ENCODE measurements around the gene SYNM. TPM values are rescaled to one million over a fixed set of nuclear protein-coding genes. Genes with fewer than 3 reads are reported as not detected.

Gene SYNM
- polyA plus RNA-seq, 1 donor from 2014 or later: 5.7 TPM

DNA sequence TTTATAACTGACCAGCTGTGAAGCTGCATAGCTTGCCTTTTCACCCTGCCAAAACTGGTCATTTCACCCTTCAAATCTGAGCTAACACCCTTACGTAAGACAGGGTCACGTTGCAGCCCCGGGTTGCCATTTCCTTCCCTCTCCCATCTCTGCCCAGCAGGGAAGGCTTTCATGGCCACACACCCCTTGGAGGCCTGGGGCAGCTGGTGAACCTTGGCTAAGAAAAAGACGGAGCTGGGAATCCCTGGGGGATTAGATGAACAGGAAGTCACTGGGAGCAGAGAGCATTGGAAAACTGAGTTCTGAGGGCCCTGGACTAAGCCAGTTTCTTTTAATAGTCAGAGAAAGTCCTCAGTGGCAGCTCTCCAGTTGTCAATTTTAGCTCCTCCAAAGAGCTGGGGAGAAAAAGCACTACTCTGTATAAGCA lies 76.7 kb downstream of the SYNM start:
- Histone ChIP-seq H3F3A (ENCODE audit: insufficient read depth, low read length, poor library complexity, severe bottlenecking) (no peaks in the 10 kb centered on the region), H4K20me1 (ENCODE audit: insufficient read depth) (no peaks in the 10 kb centered on the region), H3K36me3 (ENCODE audit: insufficient read depth, low read length) (no peaks in the 10 kb centered on the region), H3K4me2 (ENCODE audit: low read length) (no peak overlapping the region), H3K9me3 (ENCODE audit: low read length) (no peaks in the 10 kb centered on the region), H3K27ac (ENCODE audit: low read length) (no peak overlapping the region), H3K9me2 (ENCODE audit: insufficient read depth, low read length) (no peaks in the 10 kb centered on the region), H3K27me3 (ENCODE audit: insufficient read depth, low read depth, low read length) (no peaks in the 10 kb centered on the region), H2AFZ (ENCODE audit: low read depth, low read length) (no peak overlapping the region), H3K9ac (ENCODE audit: low read length) (no peak overlapping the region), H3K4me3 (ENCODE audit: low read length) (no peak overlapping the region), H3K79me2 (replicated peaks; ENCODE audit: insufficient read depth, low read length) (no peaks in the 10 kb centered on the region)
- TF ChIP-seq RAD21 (conservative IDR thresholded peaks at IDR 0.05) (no peak), MXI1 (conservative IDR thresholded peaks at IDR 0.05; ENCODE audit: poor library complexity, severe bottlenecking) (no peak), TAF1 (IDR thresholded peaks at IDR 0.05; ENCODE audit: low read depth) (no peak), EZH2 (IDR thresholded peaks at IDR 0.05; ENCODE audit: borderline replicate concordance, insufficient read depth, low read length, poor library complexity, severe bottlenecking) (no peak), POLR2AphosphoS5 (IDR thresholded peaks at IDR 0.05) (no peak), SMC3 (conservative IDR thresholded peaks at IDR 0.05; ENCODE audit: poor library complexity) (no peak), EP300 (conservative IDR thresholded peaks at IDR 0.05; ENCODE audit: poor library complexity, severe bottlenecking) (no peak)
- TF ChIP-seq, protein P1, sequence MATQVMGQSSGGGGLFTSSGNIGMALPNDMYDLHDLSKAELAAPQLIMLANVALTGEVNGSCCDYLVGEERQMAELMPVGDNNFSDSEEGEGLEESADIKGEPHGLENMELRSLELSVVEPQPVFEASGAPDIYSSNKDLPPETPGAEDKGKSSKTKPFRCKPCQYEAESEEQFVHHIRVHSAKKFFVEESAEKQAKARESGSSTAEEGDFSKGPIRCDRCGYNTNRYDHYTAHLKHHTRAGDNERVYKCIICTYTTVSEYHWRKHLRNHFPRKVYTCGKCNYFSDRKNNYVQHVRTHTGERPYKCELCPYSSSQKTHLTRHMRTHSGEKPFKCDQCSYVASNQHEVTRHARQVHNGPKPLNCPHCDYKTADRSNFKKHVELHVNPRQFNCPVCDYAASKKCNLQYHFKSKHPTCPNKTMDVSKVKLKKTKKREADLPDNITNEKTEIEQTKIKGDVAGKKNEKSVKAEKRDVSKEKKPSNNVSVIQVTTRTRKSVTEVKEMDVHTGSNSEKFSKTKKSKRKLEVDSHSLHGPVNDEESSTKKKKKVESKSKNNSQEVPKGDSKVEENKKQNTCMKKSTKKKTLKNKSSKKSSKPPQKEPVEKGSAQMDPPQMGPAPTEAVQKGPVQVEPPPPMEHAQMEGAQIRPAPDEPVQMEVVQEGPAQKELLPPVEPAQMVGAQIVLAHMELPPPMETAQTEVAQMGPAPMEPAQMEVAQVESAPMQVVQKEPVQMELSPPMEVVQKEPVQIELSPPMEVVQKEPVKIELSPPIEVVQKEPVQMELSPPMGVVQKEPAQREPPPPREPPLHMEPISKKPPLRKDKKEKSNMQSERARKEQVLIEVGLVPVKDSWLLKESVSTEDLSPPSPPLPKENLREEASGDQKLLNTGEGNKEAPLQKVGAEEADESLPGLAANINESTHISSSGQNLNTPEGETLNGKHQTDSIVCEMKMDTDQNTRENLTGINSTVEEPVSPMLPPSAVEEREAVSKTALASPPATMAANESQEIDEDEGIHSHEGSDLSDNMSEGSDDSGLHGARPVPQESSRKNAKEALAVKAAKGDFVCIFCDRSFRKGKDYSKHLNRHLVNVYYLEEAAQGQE (IDR thresholded peaks at IDR 0.05; ENCODE audit: borderline replicate concordance): no peak
- TF ChIP-seq, protein P2, sequence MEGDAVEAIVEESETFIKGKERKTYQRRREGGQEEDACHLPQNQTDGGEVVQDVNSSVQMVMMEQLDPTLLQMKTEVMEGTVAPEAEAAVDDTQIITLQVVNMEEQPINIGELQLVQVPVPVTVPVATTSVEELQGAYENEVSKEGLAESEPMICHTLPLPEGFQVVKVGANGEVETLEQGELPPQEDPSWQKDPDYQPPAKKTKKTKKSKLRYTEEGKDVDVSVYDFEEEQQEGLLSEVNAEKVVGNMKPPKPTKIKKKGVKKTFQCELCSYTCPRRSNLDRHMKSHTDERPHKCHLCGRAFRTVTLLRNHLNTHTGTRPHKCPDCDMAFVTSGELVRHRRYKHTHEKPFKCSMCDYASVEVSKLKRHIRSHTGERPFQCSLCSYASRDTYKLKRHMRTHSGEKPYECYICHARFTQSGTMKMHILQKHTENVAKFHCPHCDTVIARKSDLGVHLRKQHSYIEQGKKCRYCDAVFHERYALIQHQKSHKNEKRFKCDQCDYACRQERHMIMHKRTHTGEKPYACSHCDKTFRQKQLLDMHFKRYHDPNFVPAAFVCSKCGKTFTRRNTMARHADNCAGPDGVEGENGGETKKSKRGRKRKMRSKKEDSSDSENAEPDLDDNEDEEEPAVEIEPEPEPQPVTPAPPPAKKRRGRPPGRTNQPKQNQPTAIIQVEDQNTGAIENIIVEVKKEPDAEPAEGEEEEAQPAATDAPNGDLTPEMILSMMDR (IDR thresholded peaks at IDR 0.05; ENCODE audit: poor library complexity, severe bottlenecking): no peak

- Histone ChIP-seq H3F3A (ENCODE audit: insufficient read depth, low read length, poor library complexity, severe bottlenecking) (no peaks in the 10 kb centered on the region), H3K4me2 (ENCODE audit: low read length) (no peak overlapping the region), H4K20me1 (ENCODE audit: insufficient read depth) (no peaks in the 10 kb centered on the region), H2AFZ (ENCODE audit: low read depth, low read length) (no peak overlapping the region), H3K79me2 (replicated peaks; ENCODE audit: insufficient read depth, low read length) (no peaks in the 10 kb centered on the region), H3K36me3 (ENCODE audit: insufficient read depth, low read length) (no peaks in the 10 kb centered on the region), H3K9me3 (ENCODE audit: low read length) (no peaks in the 10 kb centered on the region), H3K27me3 (ENCODE audit: insufficient read depth, low read depth, low read length) (no peaks in the 10 kb centered on the region), H3K9me2 (ENCODE audit: insufficient read depth, low read length) (no peaks in the 10 kb centered on the region), H3K27ac (ENCODE audit: low read length) (no peak overlapping the region), H3K9ac (ENCODE audit: low read length) (no peak overlapping the region), H3K4me3 (ENCODE audit: low read length) (no peak overlapping the region)
- TF ChIP-seq, protein P1 (IDR thresholded peaks at IDR 0.05; ENCODE audit: borderline replicate concordance): no peak
- TF ChIP-seq EZH2 (IDR thresholded peaks at IDR 0.05; ENCODE audit: borderline replicate concordance, insufficient read depth, low read length, poor library complexity, severe bottlenecking): no peak
- TF ChIP-seq EP300 (conservative IDR thresholded peaks at IDR 0.05; ENCODE audit: poor library complexity, severe bottlenecking): no peak
- TF ChIP-seq, protein P2 (IDR thresholded peaks at IDR 0.05; ENCODE audit: poor library complexity, severe bottlenecking): no peak
- no peak for TF ChIP-seq TAF1 (IDR thresholded peaks at IDR 0.05; ENCODE audit: low read depth)
- TF ChIP-seq RAD21 (conservative IDR thresholded peaks at IDR 0.05): no peak
- no peak for TF ChIP-seq MXI1 (conservative IDR thresholded peaks at IDR 0.05; ENCODE audit: poor library complexity, severe bottlenecking)
- TF ChIP-seq POLR2AphosphoS5 (IDR thresholded peaks at IDR 0.05): no peak
- TF ChIP-seq SMC3 (conservative IDR thresholded peaks at IDR 0.05; ENCODE audit: poor library complexity): no peak
Measured at GRCh38 chr15:99182791-99183190, 77.9 kb downstream of the SYNM start.
